ENCODE data around the gene ZBTB39.
"Not testable (repeated sequence)": the region's sequence is repeated elsewhere in the genome, so short reads cannot be mapped to it uniquely, and the experiment has no call there.

ZBTB39 gene

DNA sequence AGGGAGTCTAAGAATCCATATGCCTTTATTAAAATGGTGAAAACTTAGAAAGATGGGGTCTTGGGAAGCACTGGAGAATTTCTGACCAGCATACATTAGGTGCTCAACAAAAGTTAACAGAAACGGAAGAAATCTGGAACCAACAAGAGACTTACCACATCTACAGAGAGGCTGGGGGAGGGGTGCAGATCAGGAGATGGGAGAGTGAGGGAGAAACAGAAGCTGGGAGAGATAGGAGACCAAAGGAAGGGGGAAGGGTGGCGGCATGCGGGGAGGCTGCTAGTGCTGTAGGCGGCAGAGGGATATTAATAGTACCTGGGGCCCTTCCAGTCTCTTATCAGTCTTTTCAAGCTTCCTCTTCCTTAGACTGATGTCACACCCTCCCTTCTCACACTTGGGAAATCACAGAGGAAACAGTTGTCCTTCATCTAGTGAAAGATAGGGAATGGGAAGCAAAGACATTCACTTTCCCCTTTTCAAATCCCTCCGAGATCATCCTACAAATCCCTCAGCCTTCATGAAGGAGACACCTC, 18.1 kb downstream of the ZBTB39 start:
- TF ChIP-seq, protein P1, sequence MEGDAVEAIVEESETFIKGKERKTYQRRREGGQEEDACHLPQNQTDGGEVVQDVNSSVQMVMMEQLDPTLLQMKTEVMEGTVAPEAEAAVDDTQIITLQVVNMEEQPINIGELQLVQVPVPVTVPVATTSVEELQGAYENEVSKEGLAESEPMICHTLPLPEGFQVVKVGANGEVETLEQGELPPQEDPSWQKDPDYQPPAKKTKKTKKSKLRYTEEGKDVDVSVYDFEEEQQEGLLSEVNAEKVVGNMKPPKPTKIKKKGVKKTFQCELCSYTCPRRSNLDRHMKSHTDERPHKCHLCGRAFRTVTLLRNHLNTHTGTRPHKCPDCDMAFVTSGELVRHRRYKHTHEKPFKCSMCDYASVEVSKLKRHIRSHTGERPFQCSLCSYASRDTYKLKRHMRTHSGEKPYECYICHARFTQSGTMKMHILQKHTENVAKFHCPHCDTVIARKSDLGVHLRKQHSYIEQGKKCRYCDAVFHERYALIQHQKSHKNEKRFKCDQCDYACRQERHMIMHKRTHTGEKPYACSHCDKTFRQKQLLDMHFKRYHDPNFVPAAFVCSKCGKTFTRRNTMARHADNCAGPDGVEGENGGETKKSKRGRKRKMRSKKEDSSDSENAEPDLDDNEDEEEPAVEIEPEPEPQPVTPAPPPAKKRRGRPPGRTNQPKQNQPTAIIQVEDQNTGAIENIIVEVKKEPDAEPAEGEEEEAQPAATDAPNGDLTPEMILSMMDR (IDR thresholded peaks at IDR 0.05; ENCODE audit: low read depth, low read length, missing control alignments), result no peak
- no peak overlapping the region for H3K4me3 ChIP-seq (replicated peaks; ENCODE audit: low read depth, low read length)
- DNase-seq (ENCODE audit: extremely low read depth, low read depth), result no peak

DNA sequence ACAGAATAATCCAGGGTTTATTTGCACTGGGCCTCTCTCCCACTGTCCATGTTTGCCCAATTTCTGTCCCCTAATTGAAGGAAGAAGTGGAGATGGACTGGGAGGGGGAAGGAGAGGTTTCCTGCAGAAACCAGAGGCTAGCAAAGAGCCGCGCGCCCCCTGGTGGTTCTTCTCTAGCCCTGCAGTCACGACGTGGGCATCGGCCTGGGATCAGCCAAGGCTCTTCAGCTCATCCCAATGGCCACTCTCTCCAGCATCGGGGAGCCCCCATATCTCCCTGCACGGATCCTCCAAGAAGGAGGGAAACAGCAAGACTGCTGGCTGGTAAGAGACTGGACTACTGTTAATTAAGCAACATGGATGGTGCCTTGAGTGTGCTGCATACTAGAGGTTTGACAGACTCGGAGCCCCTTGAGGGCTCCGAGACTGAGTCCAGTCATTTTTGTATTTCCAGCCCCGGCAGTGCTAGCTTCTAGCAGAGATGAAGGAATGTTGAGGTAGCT, 18.7 kb downstream of the ZBTB39 start:
- no peak overlapping the region for H3K4me3 ChIP-seq (replicated peaks; ENCODE audit: low read depth, low read length)
- DNase-seq (ENCODE audit: extremely low read depth, low read depth), result peak; percentile 29
- TF ChIP-seq, protein P1 (IDR thresholded peaks at IDR 0.05; ENCODE audit: low read depth, low read length, missing control alignments), result peak; percentile 98

DNA sequence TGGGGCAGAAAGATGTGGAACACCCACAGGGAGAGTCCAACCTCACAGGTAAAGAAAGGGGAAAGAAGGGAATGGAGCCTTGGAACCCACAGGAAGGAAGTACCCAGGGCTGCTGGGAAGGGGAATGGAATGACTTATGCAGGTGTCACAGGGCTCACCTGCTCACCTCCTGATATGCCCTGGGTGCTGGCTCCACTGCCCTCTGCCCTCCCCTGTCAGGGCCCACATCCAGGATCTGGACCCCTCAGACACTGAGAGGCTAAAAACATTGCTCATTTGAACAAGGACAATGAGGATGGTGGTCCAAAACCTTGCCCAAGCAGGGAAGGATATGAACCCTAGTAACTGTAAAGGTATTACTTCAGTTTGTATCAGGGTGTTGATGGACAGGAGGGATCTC, 19.3 kb downstream of the ZBTB39 start:
- no peak for DNase-seq (ENCODE audit: extremely low read depth, low read depth)

DNA sequence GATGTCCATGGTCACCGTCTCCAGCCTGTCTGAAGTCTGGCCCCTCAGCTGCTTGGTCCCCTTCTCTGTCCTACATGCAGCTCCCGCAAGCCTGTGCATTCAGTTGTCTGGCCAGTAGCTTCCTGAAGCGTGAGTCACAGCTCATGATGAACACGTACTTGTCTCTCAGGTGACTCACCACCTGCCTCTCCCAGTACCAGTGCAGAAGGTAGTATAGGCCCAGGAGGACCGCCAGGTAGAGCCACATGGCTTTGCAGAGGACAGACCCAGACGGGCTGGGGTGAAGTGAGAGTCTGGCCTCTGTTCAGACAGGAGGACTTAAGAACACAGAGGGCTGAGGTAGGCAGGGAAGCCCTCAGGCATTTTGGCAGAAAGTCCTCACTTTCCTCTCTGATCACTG, 20.6 kb downstream of the ZBTB39 start:
- not testable (repeated sequence) for H3K4me3 ChIP-seq (replicated peaks; ENCODE audit: low read depth, low read length); DNase-seq (ENCODE audit: extremely low read depth, low read depth)

More for the DNA sequence above, 19.3 kb downstream of the ZBTB39 start:
- H3K4me3 ChIP-seq (replicated peaks; ENCODE audit: low read depth, low read length), result no peak overlapping the region
- TF ChIP-seq, protein P1 (IDR thresholded peaks at IDR 0.05; ENCODE audit: low read depth, low read length, missing control alignments), result no peak

DNA sequence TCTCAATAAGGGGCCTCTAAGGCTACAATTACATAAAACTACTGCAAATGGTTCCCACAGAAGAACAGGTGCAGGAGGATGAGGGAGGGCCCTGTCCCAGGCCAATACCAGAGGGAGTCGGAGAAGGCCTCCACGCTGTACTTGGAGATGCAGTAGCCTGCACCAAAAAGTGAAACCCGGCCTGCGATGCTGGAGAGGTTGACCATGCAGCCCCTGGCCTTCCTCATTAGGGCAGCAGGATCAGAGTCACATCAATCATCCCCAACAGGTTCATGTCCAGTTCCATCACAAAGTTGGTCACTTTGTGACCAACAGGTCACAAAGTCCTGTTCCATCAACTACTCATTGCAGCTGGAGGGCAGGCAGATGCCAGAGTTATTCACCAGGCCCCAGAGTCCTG, 23.0 kb downstream of the ZBTB39 start:
- TF ChIP-seq, protein P1 (IDR thresholded peaks at IDR 0.05; ENCODE audit: low read depth, low read length, missing control alignments), result no peak
- no peak overlapping the region for H3K4me3 ChIP-seq (replicated peaks; ENCODE audit: low read depth, low read length)
- no peak for DNase-seq (ENCODE audit: extremely low read depth, low read depth)

DNA sequence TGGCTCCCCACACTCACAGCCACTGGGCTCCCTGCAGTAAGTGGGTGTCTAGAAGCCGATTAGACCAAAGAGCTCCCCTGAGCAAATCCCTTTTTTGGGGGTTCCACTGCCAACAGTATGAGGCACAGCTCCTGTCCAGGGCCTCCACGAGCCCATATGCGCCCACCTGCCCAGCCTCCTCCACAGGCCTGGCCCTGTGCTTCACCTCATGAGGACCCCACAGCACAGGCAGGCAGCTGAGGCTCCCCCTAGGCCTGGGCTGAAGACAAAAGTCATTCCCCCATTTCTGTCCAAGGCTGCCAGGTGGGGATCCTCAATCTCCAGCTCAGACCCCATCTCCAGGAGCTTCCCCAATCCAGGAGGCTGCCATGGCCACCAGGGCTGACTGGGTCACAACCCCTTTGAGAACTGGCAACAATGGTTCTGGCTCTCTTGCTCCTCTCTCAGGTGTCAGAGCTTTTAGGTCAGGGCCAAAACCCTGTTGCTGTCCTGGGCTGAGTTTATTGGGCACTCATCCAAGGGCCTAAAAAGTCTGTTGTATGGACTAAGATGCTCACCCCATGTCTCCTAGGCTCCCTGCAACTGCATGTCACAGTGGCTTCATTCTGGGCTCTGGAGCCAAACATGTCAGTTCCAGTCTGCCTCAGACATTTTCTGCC, 23.6 kb downstream of the ZBTB39 start:
- not testable (repeated sequence) for DNase-seq (ENCODE audit: extremely low read depth, low read depth); H3K4me3 ChIP-seq (replicated peaks; ENCODE audit: low read depth, low read length)

DNA sequence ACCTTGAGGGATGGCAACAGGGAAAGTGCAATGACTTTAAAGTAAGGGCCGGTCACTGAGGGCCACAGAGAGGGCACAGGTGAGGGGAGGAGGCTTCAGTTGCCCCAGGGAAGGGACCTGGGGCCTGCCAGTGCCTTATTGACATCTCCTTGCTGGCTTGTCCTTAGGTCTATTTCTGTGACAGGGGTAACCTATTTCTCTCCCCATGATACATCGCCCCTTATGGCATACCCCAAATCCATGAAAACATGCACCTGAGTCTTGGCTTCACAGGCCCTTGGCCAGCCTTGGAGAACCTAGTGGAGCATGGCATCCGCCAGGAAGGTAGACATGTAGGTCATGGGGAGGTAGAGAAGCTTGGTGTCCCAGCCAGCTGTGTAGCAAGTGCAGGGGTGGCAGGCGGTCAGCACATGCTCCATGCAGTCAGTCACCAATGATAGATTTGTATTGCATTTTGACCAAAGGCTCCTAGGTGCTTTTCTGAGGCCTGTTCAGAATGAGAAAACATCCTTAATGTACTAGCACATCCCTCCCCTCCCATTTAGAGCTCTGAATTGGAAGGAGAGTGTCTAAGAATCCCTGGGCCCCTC, 25.3 kb downstream of the ZBTB39 start:
- DNase-seq (ENCODE audit: extremely low read depth, low read depth), result no peak
- TF ChIP-seq, protein P1 (IDR thresholded peaks at IDR 0.05; ENCODE audit: low read depth, low read length, missing control alignments), result no peak
- no peak overlapping the region for H3K4me3 ChIP-seq (replicated peaks; ENCODE audit: low read depth, low read length)

Data from HFF-Myc (cell line).